ENCODE results near the gene CBARP.

Gene CBARP

GRCh38 chr19:1223018-1223855 lies 14.6 kb downstream of the CBARP start:
- no peak overlapping the region for H3K4me3 ChIP-seq (ENCODE audit: low read length)
- no peak for TF ChIP-seq ZNF274 (IDR thresholded peaks at IDR 0.05; ENCODE audit: low read depth, low read length)

GRCh38 chr19:1222394-1222793 lies 15.4 kb downstream of the CBARP start:
- TF ChIP-seq ZNF274 (IDR thresholded peaks at IDR 0.05; ENCODE audit: low read depth, low read length): no peak
- H3K4me3 ChIP-seq (ENCODE audit: low read length): no peak overlapping the region

GRCh38 chr19:1221904-1222255 lies 15.9 kb downstream of the CBARP start:
- H3K4me3 ChIP-seq (ENCODE audit: low read length): no peak overlapping the region
- no peak for TF ChIP-seq ZNF274 (IDR thresholded peaks at IDR 0.05; ENCODE audit: low read depth, low read length)

- TF ChIP-seq ZNF274 (IDR thresholded peaks at IDR 0.05; ENCODE audit: low read depth, low read length): no peak
Measured at GRCh38 chr19:1220976-1221903, 16.6 kb downstream of the CBARP start.

GRCh38 chr19:1220477-1220930 lies 17.3 kb downstream of the CBARP start:
- no peak overlapping the region for H3K4me3 ChIP-seq (ENCODE audit: low read length)
- no peak for TF ChIP-seq ZNF274 (IDR thresholded peaks at IDR 0.05; ENCODE audit: low read depth, low read length)

More at GRCh38 chr19:1220976-1221903, 16.6 kb downstream of the CBARP start:
- no peak overlapping the region for H3K4me3 ChIP-seq (ENCODE audit: low read length)

- H3K4me3 ChIP-seq (ENCODE audit: low read length): no peak overlapping the region
- TF ChIP-seq ZNF274 (IDR thresholded peaks at IDR 0.05; ENCODE audit: low read depth, low read length): no peak
Measured at GRCh38 chr19:1219786-1220476, 17.9 kb downstream of the CBARP start.

GRCh38 chr19:1218751-1219567 lies 18.8 kb downstream of the CBARP start:
- TF ChIP-seq ZNF274 (IDR thresholded peaks at IDR 0.05; ENCODE audit: low read depth, low read length): no peak

GRCh38 chr19:1217366-1217765 lies 20.4 kb downstream of the CBARP start:
- TF ChIP-seq ZNF274 (IDR thresholded peaks at IDR 0.05; ENCODE audit: low read depth, low read length): no peak

More at GRCh38 chr19:1218751-1219567, 18.8 kb downstream of the CBARP start:
- no peak overlapping the region for H3K4me3 ChIP-seq (ENCODE audit: low read length)

GRCh38 chr19:1216756-1217155 lies 21.0 kb downstream of the CBARP start:
- TF ChIP-seq ZNF274 (IDR thresholded peaks at IDR 0.05; ENCODE audit: low read depth, low read length): no peak

More at GRCh38 chr19:1217366-1217765, 20.4 kb downstream of the CBARP start:
- no peak overlapping the region for H3K4me3 ChIP-seq (ENCODE audit: low read length)

GRCh38 chr19:1214862-1215731 lies 22.7 kb downstream of the CBARP start:
- no peak for TF ChIP-seq ZNF274 (IDR thresholded peaks at IDR 0.05; ENCODE audit: low read depth, low read length)
- no peak overlapping the region for H3K4me3 ChIP-seq (ENCODE audit: low read length)

More at GRCh38 chr19:1216756-1217155, 21.0 kb downstream of the CBARP start:
- no peak overlapping the region for H3K4me3 ChIP-seq (ENCODE audit: low read length)

- no peak overlapping the region for H3K4me3 ChIP-seq (ENCODE audit: low read length)
- no peak for TF ChIP-seq ZNF274 (IDR thresholded peaks at IDR 0.05; ENCODE audit: low read depth, low read length)
Measured at GRCh38 chr19:1214299-1214861, 23.4 kb downstream of the CBARP start.
